Measurements from ENCODE around the gene AP2M1.
"Not testable (repeated sequence)": the region's sequence is repeated elsewhere in the genome, so short reads cannot be mapped to it uniquely, and the experiment has no call there.

The AP2M1 gene

DNA sequence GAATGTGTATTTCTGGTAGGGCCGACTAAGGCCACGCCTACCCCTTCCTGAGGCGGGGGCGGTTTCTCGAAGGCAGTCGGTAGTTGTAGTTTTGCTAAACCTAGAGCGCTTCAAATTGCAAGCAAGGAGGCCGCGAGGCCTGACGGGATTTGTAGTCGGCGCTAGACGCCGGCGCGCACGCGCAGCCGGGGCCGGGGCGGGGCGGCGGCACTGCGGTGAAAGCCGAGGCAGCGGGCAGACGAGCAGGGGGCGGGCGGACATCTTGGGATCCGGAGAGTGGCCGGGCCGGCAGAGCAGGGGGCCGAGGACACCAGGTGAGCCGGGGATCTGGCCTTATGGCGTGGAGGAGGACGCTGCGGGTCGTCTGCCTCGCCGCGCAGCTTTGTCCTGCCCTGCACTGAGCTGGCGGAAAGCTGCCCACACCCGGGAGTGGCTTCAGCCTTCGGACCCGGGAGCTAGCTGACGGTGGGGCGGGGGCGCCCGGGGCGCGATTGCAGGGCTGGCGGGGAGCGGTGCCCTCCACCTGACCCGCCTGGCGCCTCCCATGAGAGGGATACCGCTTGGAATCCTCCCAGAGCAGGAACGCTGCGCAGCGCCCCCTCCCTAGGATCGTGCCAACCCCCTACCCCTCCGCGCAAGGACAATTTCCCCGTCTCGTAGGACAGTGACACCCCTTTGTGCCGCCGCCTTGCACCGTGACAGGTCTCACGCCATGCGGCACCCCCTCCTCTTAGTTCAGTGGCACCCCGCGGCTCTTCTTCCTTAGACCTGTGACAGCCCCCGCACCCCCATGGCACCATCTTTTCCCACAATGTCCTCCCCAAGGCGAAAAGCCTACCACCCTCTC, at the start of gene AP2M1:
AP2M1 (plus strand) TSS at position 210 of the 847 bp plus-strand sequence. CDS start 2,139 bp downstream, outside the sequence.
- in situ Hi-C loops (cut with MboI; ENCODE audit: low sequenced_read_pairs), result no loop called here

DNA sequence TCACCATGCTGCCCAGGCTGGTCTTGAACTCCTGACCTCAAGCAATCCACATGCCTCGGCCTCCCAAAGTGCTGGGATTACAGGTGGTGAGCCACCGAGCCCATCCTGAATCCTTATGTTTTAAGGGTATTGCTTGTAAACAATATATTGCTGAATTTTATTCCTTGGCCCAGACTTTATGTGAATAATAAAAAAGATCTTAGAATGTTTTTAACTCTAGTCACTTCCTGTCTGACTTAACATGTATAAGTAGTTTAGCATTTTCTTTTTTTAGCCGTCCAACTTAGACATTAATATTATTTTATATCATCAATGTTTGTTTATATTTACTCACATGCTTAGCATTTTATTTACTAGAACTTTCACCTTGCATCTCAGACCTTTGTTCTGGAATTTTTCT, 48.6 kb upstream of the AP2M1 start:
- in situ Hi-C loops (cut with MboI; ENCODE audit: low sequenced_read_pairs), result no loop called here

DNA sequence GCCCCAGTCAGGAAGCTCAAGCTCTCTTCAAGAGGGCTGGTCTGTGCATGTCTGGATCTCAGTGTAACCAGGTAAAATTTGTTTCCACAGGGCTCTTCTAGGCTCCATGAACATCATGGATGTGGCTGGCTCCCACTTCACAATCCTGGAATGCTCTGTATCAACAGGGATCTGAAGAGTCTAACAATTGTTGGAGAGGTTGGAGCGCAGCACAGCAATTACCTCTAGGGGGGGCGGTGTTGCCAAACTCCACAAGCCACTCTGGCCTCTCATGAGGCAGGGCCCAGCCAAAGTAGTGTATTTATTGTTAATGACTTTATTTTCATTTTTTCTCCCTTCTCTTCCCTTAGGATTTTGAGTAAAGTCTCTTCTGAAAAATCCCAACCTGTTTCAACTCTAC, 45.6 kb upstream of the AP2M1 start:
- in situ Hi-C loops (cut with MboI; ENCODE audit: low sequenced_read_pairs), result no loop called here

DNA sequence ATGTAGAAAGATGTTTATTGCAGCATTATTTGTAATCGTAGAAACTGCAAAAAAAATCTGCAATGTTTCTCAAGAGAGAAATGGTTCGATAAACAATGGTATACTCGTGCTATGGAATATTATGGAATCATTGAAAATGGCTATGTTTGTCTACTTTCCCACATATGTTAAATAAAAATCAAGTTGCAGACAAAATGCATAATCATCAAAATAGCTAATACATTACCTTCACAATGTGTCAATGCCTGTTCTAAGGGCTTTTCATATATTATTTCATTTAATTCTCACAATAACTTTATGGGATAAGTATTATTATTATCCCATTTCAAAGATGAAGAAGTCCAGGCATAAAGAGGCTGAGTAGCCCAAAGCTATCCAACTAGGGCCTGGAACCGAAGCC, 41.7 kb upstream of the AP2M1 start:
- in situ Hi-C loops (cut with MboI; ENCODE audit: low sequenced_read_pairs), result no loop called here

DNA sequence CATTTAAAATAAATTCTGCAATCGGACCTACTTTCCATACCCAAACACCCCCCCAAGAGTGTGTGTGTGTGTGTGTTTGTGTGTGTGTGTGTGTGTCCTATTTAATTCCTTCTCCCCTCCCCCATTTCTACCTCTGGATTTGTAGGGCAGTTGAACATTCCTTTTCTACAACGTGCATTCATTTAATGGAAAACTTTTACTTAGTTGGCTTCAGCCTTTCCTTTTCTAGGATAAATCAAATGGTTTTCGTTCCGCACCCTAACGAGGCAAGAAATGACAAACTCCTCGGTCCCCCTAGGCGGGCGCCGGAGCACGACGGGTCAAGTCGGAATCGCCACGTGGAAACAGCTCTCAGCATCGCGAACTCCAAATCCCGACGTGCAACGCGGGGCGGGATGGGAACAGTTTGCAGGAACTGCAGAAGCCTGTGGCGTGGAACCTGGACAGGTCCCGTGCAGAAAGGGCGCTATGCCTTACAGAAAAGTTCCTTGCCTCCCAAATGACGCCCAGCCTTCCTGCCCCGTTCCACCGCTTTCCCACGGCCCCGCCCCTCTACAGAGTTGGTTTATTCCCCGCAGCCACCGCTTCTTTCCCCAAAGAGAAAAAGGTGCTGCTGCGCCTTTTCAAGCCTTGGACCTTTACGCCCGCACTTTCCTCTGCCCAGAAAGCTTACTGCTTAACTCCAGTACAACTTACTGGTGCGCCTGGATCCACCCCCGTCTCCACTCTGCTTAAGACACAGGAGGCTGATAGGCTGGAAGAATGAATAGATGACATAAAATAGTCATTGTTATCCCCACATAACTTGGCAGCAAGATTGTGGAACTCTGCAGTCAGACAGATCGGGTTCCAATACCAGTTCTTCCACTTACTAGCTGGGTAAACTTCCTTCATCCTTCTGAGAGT, 40.6 kb upstream of the AP2M1 start:
- in situ Hi-C loops (cut with MboI; ENCODE audit: low sequenced_read_pairs), result no loop called here

DNA sequence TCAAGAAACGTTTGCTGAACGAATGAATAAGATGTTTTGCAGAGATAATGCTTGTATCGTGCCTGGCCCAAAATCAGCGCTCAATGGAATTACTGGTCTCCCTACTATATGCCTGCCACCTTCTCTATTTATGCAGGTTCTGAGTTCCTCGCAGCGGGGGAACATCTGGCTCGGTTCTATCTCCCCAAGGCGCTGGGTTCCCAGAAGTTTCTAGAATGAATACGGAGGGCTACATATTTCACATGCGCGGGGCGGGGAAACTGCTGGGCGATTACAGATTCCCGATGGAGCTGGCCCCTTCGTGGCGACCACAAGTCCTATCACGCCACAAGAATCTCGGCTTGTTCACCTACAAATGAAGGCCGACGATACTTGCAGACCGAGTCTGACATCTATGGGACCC, 39.9 kb upstream of the AP2M1 start:
- in situ Hi-C loops (cut with MboI; ENCODE audit: low sequenced_read_pairs), result no loop called here

DNA sequence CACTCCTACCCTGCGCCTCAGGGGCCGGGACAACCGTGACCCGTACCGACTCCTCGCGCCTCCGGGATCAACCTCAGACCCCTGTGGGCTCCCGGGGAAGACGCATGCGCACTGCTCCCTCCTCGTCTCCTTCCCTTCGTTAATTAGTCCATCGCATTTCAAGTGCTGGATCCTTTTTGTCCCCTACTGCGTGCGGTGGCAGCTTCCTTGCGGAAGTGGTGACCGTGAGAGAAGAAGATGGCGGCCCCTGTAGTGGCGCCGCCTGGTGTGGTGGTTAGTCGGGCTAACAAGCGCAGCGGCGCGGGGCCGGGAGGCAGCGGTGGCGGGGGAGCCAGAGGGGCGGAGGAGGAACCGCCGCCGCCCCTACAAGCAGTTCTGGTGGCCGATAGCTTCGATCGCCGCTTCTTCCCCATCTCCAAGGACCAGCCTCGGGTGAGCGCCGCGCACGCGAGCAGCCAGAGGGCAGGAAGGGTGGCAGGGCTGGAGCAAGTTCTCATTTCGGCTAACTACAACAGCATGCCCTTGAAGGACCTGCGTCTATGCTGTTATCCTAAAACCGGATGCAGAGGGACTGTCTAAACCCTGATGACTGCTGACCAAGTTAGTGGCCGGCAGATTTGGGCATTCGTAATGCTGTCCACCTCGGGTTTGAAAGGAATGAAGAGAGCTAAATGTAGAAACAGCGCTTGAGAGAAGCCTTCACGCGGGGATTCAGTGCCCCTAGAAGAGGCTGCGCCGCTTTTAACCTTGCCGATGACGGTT, 39.3 kb upstream of the AP2M1 start, which contains the start of gene EIF2B5:
EIF2B5 (plus strand) TSS at position 210 of the 762 bp plus-strand sequence; CDS start at position 238, 28 bp downstream.
- in situ Hi-C loops (cut with MboI; ENCODE audit: low sequenced_read_pairs), result no loop called here

DNA sequence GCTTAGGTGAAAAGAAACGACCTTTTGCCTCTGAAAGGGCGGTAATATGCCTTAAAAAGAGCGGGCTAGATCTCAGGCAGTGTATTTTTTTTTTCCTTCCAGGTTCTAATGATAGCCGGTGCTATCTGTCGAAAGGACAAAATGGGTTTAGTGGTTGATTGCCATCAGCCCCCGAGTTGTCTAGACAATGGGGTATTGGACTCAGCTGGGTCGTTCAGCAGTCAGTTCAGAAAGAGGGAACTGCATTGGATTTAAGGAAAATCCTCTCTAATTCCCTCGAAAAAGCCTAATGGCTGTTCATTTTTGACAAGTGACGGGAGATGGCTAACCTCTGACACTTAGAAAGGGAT, 38.8 kb upstream of the AP2M1 start:
- in situ Hi-C loops (cut with MboI; ENCODE audit: low sequenced_read_pairs), result no loop called here

DNA sequence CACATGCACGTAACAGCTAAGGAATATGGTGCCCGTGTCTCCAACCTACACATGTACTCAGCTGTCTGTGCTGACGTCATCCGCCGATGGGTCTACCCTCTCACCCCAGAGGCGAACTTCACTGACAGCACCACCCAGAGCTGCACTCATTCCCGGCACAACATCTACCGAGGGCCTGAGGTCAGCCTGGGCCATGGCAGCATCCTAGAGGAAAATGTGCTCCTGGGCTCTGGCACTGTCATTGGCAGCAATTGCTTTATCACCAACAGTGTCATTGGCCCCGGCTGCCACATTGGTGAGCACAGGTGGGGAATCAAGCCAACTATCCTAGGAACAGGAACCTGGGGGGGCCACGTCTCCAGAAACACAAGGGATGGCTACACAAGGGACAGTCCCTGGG, 34.2 kb upstream of the AP2M1 start:
- in situ Hi-C loops (cut with MboI; ENCODE audit: low sequenced_read_pairs), result no loop called here

DNA sequence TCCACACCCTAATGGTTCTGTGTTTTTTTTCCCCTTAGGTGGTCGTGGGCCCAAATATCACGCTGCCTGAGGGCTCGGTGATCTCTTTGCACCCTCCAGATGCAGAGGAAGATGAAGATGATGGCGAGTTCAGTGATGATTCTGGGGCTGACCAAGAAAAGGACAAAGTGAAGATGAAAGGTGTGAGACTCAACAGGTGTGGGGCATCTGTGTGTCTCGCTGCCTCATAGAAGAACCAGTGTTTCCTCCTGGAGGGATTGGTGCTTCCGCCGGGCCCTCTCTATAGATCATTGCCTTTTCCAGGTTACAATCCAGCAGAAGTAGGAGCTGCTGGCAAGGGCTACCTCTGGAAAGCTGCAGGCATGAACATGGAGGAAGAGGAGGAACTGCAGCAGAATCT, 32.5 kb upstream of the AP2M1 start:
- in situ Hi-C loops (cut with MboI; ENCODE audit: low sequenced_read_pairs), result no loop called here

DNA sequence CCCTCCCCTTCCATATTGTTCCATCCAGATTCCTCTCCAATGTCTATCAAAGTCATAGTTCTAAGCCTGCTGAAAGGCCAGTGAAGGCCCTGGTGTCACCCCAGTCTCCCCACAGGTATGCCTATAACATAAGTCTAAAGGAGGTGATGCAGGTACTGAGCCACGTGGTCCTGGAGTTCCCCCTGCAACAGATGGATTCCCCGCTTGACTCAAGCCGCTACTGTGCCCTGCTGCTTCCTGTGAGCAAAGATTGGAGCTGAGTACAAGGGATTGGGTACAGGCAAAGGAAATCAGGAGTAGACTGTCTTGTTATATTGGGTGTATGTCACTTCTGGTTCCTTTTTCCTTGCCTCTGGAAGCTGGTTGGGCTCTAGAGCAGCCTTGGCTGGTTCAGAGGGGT, 31.3 kb upstream of the AP2M1 start:
- in situ Hi-C loops (cut with MboI; ENCODE audit: low sequenced_read_pairs), result no loop called here

DNA sequence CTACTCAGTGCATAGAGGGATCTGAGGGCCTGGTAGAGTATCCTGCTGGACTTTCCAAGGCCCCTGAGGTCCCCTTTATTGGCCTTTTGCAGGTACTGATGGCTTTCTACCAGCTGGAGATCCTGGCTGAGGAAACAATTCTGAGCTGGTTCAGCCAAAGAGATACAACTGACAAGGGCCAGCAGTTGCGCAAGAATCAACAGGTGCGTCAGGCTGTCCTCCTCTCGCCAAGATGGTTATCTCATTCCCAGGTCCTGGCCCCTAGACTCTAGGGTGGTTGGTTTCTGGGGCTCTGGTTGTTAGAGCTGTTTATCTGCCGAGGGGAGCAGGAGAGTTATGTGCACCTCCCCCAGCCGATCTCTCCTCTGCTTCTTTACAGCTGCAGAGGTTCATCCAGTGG, 30.1 kb upstream of the AP2M1 start:
- in situ Hi-C loops (cut with MboI; ENCODE audit: low sequenced_read_pairs), result no loop called here

DNA sequence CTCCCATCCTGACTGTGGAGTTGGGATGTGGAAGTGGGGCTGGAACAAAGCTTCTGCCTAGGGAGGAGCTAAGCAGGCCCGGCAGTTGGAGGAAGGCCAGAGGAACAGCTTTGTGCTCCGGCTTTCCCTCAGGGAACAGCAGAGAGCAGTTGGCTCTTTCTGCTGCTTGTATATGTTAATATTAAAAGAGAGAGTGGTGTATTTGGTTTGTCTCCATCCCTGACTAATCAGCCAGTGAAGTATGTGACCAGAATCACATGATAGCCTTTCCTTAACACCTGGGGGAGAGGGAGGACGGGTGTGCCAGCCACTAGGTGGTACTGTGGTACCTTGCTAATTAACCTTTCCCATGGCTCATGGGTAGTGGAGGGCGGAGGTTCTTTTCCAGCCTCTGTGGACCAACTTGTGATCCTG, 29.5 kb upstream of the AP2M1 start:
- in situ Hi-C loops (cut with MboI; ENCODE audit: low sequenced_read_pairs), result no loop called here

DNA sequence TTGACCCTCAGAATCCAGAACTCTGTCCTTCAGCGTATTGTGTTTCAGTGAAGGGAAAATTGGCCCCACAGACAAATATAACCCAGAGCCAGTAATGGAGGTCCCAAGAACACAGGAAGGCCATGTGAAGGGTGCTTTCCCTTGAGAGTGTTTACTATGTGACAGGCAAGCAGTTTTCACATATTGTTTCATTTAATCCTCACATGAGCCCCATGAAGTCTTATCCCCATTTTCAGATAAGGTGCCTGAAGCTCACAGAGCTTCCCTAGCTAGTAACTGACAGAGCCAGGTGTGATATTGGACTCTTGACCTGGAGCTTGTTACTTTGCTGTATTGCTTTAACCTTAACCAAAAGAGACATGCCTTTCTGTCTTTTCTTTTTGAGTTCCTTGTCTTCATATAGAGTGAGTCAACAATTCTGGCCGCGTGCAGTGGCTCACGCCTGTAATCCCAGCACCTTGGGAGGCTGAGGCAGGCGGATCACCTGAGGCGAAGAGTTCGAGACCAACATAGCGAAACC, 28.8 kb upstream of the AP2M1 start:
- in situ Hi-C loops (cut with MboI; ENCODE audit: low sequenced_read_pairs), result no loop called here

DNA sequence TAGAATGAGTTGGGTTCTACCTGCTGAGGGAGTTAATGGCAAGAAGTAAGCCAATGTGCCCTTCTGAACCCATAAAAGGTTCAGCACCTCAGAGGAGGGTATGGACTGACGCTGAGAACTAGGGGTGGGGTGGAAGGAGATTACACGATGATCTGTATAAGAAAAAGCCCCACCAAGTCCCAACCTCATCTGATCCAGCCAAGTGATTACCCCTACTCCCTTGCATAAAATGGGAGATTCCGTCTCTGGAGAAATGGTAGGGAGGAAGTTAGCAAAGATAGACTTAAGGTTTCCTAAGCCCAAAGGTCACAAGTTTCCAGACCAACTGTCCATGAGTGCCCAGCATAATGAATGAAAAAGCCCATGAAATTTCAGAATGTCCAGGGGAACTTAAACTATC, 26.6 kb upstream of the AP2M1 start:
- in situ Hi-C loops (cut with MboI; ENCODE audit: low sequenced_read_pairs), result no loop called here

DNA sequence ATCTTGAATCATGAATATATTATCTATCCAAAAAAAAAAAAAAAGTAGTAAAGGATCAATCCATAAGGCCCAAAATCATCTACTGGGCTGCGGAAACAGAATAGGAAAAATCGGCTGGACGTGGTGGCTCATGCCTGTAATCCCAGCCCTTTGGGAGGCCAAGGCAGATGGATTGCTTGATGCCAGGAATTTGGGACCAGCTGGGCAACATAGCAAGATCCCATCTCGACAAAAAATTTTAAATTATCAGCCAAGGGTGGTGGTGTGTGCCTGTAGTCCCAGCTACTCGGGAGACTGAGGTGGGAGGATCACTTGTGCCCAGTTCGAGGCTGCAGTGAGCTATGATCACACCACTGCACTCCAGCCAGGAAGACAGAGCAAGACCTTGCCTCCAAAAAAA, 25.5 kb upstream of the AP2M1 start:
- in situ Hi-C loops (cut with MboI; ENCODE audit: low sequenced_read_pairs), result no loop called here

DNA sequence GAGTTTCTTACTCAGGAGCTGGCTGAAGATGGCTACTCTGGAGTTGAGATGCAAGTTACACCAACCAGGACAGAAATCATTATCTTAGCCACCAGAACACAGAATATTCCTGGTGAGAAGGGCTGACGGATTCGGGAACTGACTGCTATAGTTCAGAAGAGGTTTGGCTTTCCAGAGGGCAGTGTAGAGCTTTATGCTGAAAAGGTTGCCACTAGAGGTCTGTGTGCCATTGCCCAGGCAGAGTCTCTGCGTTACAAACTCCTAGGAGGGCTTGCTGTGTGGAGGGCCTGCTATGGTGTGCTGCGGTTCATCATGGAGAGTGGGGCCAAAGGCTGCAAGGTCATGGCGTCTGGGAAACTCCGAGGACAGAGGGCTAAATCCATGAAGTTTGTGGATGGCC, 24.9 kb upstream of the AP2M1 start:
- in situ Hi-C loops (cut with MboI; ENCODE audit: low sequenced_read_pairs), result not testable (repeated sequence)

DNA sequence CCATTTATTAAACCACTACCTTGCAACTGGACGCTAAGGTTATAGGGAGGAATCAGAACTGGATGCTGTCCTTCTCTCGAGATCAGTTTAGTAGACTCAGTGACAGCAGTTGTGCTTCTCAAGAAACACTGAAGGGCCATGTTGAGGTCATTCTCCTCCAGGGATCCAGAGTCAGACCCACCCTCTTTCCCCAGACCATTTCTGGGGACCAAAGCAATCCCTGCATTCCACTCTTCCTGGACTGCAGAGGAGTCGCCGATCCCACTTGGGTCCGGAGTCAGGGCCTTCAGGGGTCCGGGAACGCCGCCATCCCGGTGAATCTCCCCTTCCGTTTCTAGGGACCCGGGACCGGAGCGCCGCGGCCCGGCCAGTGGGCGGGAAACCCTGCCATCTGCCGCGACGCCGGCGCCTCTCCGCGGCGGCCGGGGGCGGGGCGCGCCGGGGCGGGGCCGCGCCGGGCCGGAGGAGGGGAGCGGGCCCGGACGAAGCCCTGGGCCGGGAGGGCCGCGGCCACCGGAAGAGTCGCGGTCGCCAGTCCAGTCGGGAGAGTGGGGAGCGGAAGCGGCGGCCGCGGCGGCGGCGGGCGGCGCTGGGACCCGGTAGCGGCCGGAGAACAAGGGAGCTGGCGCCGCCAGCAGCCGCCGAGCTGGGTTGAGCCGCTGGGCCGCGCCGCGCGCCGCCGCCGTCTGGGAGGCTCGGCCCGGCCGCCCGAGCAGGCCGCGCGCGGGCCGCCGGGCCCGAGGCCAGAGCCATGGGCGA, 19.6 kb upstream of the AP2M1 start, which contains the start of gene DVL3:
DVL3 (plus strand) TSS at position 493 of the 759 bp plus-strand sequence; CDS start at position 752, 259 bp downstream.
- in situ Hi-C loops (cut with MboI; ENCODE audit: low sequenced_read_pairs), result no loop called here

DNA sequence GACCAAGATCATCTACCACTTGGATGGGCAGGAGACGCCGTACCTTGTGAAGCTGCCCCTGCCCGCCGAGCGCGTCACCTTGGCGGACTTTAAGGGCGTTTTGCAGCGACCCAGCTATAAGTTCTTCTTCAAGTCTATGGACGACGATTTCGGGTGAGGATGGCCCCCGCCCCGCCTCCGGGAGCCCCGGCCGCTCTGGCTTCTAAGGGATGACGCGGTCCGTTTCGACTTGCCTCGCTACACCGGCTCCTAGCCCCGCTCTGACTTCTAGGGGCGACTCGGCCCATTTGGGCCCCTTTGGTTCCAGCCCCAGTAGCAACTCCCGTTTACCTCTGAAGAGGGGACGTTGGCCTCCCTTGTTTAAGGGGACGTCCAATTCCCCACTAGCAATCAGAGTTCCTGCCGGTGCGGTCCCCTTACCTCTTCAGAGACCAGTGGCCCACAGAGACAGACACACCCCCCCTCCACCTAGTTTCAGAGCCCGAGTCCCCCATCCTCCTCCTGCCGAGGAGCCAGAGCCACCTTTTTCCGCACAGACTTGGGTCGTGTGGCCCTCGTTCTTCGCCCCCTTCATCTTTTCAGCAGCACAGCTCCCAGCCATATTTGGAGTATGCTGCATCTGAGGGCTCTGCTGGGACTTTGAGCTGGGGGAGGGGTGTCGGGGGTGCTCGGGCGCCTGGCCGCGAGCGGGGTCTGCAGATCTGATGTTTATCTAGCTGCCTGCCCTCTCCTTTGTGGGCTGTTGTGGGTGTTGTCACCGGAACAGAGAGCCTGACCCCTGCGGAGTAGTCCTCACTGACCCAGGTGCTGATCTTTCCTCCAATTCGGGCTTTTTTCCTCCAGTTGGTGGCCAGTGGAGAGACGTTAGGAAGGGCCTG, 18.8 kb upstream of the AP2M1 start:
- in situ Hi-C loops (cut with MboI; ENCODE audit: low sequenced_read_pairs), result no loop called here
